ENCODE measurements around the gene SLC4A5.
"Not testable (repeated sequence)": the region's sequence is repeated elsewhere in the genome, so short reads cannot be mapped to it uniquely, and the experiment has no call there.

SLC4A5 gene

GRCh38 chr2:74244286-74244685, 98.9 kb downstream of the SLC4A5 start:
- FAIRE-seq (no peak), DNase-seq (ENCODE audit: extremely low spot score, insufficient read length, low read depth) (no peak)

GRCh38 chr2:74242354-74243071, 100.7 kb downstream of the SLC4A5 start:
- no peak for FAIRE-seq

GRCh38 chr2:74239346-74239745, 103.9 kb downstream of the SLC4A5 start:
- FAIRE-seq (no peak), DNase-seq (ENCODE audit: extremely low spot score, insufficient read length, low read depth) (no peak)

More at GRCh38 chr2:74242354-74243071, 100.7 kb downstream of the SLC4A5 start:
- no peak for DNase-seq (ENCODE audit: extremely low spot score, insufficient read length, low read depth)

- no peak for DNase-seq (ENCODE audit: extremely low spot score, insufficient read length, low read depth)
- no peak for FAIRE-seq
Observed at GRCh38 chr2:74238879-74239278, 104.3 kb downstream of the SLC4A5 start.

- DNase-seq (ENCODE audit: extremely low spot score, insufficient read length, low read depth) (no peak), FAIRE-seq (no peak)
Observed at GRCh38 chr2:74235041-74235440, 108.2 kb downstream of the SLC4A5 start.

- no peak for DNase-seq (ENCODE audit: extremely low spot score, insufficient read length, low read depth)
Observed at GRCh38 chr2:74233648-74234047, 109.6 kb downstream of the SLC4A5 start.

GRCh38 chr2:74232426-74232825, 110.8 kb downstream of the SLC4A5 start:
- DNase-seq (ENCODE audit: extremely low spot score, insufficient read length, low read depth) (no peak), FAIRE-seq (no peak)

More at GRCh38 chr2:74233648-74234047, 109.6 kb downstream of the SLC4A5 start:
- FAIRE-seq, result no peak

GRCh38 chr2:74229865-74230264, 113.4 kb downstream of the SLC4A5 start:
- DNase-seq (ENCODE audit: extremely low spot score, insufficient read length, low read depth); FAIRE-seq: not testable (repeated sequence)

- FAIRE-seq (no peak), DNase-seq (ENCODE audit: extremely low spot score, insufficient read length, low read depth) (no peak)
Observed at GRCh38 chr2:74228772-74229171, 114.4 kb downstream of the SLC4A5 start.

- no peak for DNase-seq (ENCODE audit: extremely low spot score, insufficient read length, low read depth)
- FAIRE-seq, result no peak
Observed at GRCh38 chr2:74227646-74228045, 115.6 kb downstream of the SLC4A5 start.

- no peak for DNase-seq (ENCODE audit: extremely low spot score, insufficient read length, low read depth)
- no peak for FAIRE-seq
Observed at GRCh38 chr2:74226648-74227213, 116.5 kb downstream of the SLC4A5 start.

GRCh38 chr2:74225698-74226459, 117.3 kb downstream of the SLC4A5 start:
- FAIRE-seq (no peak), DNase-seq (ENCODE audit: extremely low spot score, insufficient read length, low read depth) (no peak)

- FAIRE-seq (no peak), DNase-seq (ENCODE audit: extremely low spot score, insufficient read length, low read depth) (no peak)
Observed at GRCh38 chr2:74223941-74224770, 119.1 kb downstream of the SLC4A5 start.

- DNase-seq (ENCODE audit: extremely low spot score, insufficient read length, low read depth) (no peak), FAIRE-seq (no peak)
Observed at GRCh38 chr2:74222300-74222650, 120.9 kb downstream of the SLC4A5 start.

- no peak for FAIRE-seq
- no peak for DNase-seq (ENCODE audit: extremely low spot score, insufficient read length, low read depth)
Observed at GRCh38 chr2:74221604-74222299, 121.5 kb downstream of the SLC4A5 start.

- DNase-seq (ENCODE audit: extremely low spot score, insufficient read length, low read depth), result no peak
- FAIRE-seq, result no peak
Observed at GRCh38 chr2:74221091-74221490, 122.1 kb downstream of the SLC4A5 start.

GRCh38 chr2:74219846-74220486, 123.2 kb downstream of the SLC4A5 start:
- FAIRE-seq, result no peak
- DNase-seq (ENCODE audit: extremely low spot score, insufficient read length, low read depth), result no peak

GRCh38 chr2:74216642-74217041, 126.6 kb downstream of the SLC4A5 start:
- DNase-seq (ENCODE audit: extremely low spot score, insufficient read length, low read depth) (no peak), FAIRE-seq (no peak)

- FAIRE-seq, result not testable (repeated sequence)
Observed at GRCh38 chr2:74215771-74216170, 127.4 kb downstream of the SLC4A5 start.

More at GRCh38 chr2:74215771-74216170, 127.4 kb downstream of the SLC4A5 start:
- DNase-seq (ENCODE audit: extremely low spot score, insufficient read length, low read depth), result not testable (repeated sequence)
